IMR-90 (cell line): Measurements from ENCODE around the gene CYP2A13. TPM values are rescaled to one million over a fixed set of nuclear protein-coding genes. Genes with fewer than 3 reads are reported as not detected.

ENCODE experiments used
- ATAC-seq: fragments of 200-7000 bp; cut with Tn5 transposase; 2 replicates; pipeline ENCODE4 v1.9.1; 2020; ENCODE audit warnings: low read depth, mild to moderate bottlenecking, moderate library complexity
- BruUV-seq: library from RNA; stranded (reverse); fragments of 400-500 nt; replicated peaks from 2 replicates; lab custom pipeline; 2021; lab: Mats Ljungman, UMichigan
- CTCF ChIA-PET: fragments of 300-600 bp; formaldehyde crosslinking; extraction: SDS; loops from one replicate; lab custom pipeline; 2021; ENCODE audit warnings: antibody characterized with exemption; lab: Yijun Ruan, JAX
- POLR2A ChIA-PET: fragments of 300-600 bp; sonication (Branson Sonifier 250); formaldehyde crosslinking; loops from one replicate; lab custom pipeline; 2022; ENCODE audit warnings: antibody characterized with exemption; ENCODE audit not compliant: unreplicated experiment; lab: Charles Lee
- DNase-seq: peaks from one replicate; pipeline ENCODE4 v3.0.0; 2013
- H2AFZ ChIP-seq: replicated peaks from 2 replicates; pipeline ENCODE3; 2013; ENCODE audit warnings: low read length, mild to moderate bottlenecking; ENCODE audit not compliant: poor library complexity
- H2AK5ac ChIP-seq: 2 replicates; pipeline ENCODE4 v1.6.1; 2013; ENCODE audit warnings: low read depth, low read length, inconsistent platforms
- H2AK9ac ChIP-seq: replicated peaks from 2 replicates; pipeline ENCODE3; 2013; ENCODE audit warnings: mild to moderate bottlenecking, low read depth, low read length, moderate library complexity; ENCODE audit not compliant: poor library complexity
- H2BK120ac ChIP-seq: 2 replicates; pipeline ENCODE4 v1.6.1; 2013; ENCODE audit warnings: low read depth, low read length, inconsistent platforms
- H2BK15ac ChIP-seq: 3 replicates; pipeline ENCODE4 v1.6.1; 2013; ENCODE audit warnings: low read depth, low read length, inconsistent platforms
- H2BK20ac ChIP-seq: 2 replicates; pipeline ENCODE4 v1.6.1; 2013; ENCODE audit warnings: low read depth, mild to moderate bottlenecking, inconsistent platforms, low read length, moderate library complexity
- H2BK5ac ChIP-seq: 2 replicates; pipeline ENCODE4 v1.6.1; 2013; ENCODE audit warnings: mild to moderate bottlenecking, low read depth, low read length, inconsistent platforms; ENCODE audit not compliant: poor library complexity, severe bottlenecking
- H3K14ac ChIP-seq: replicated peaks from 2 replicates; pipeline ENCODE4 v1.6.1; 2013; ENCODE audit warnings: low read depth, low read length, inconsistent platforms
- H3K18ac ChIP-seq: 2 replicates; pipeline ENCODE4 v1.6.1; 2013; ENCODE audit warnings: low read depth, low read length, control low read depth
- H3K23ac ChIP-seq: 2 replicates; pipeline ENCODE4 v1.6.1; 2013; ENCODE audit warnings: low read depth, low read length, inconsistent platforms
- H3K27ac ChIP-seq: 2 replicates; pipeline ENCODE4 v1.5.1; 2013; ENCODE audit warnings: mild to moderate bottlenecking, control low read depth, low read length; ENCODE audit not compliant: insufficient read depth
- H3K27me3 ChIP-seq: 2 replicates; pipeline ENCODE4 v1.6.1; 2013; ENCODE audit warnings: low read length; ENCODE audit not compliant: control insufficient read depth, insufficient read depth
- H3K36me3 ChIP-seq: 2 replicates; pipeline ENCODE4 v1.6.1; 2013; ENCODE audit warnings: low read length, mixed read lengths; ENCODE audit not compliant: control insufficient read depth, insufficient read depth
- H3K4ac ChIP-seq: 2 replicates; pipeline ENCODE4 v1.6.1; 2013; ENCODE audit warnings: low read depth, low read length, inconsistent platforms
- H3K4me1 ChIP-seq: 2 replicates; pipeline ENCODE4 v1.6.1; 2013; ENCODE audit warnings: low read length, mixed read lengths; ENCODE audit not compliant: control insufficient read depth, insufficient read depth
- H3K4me2 ChIP-seq: 2 replicates; pipeline ENCODE4 v1.6.1; 2013; ENCODE audit warnings: low read depth, mild to moderate bottlenecking, control low read depth, low read length, moderate library complexity
- H3K4me3 ChIP-seq: 2 replicates; pipeline ENCODE4 v1.5.1; 2013; ENCODE audit warnings: low read depth, mild to moderate bottlenecking, control low read depth, low read length, moderate library complexity; ENCODE audit not compliant: insufficient read depth
- H3K56ac ChIP-seq: 2 replicates; pipeline ENCODE4 v1.6.1; 2013; ENCODE audit warnings: low read length, inconsistent platforms; ENCODE audit not compliant: insufficient read depth; ENCODE audit errors: extremely low read depth
- H3K79me1 ChIP-seq, 2 experiments: 2 replicates each; pipeline ENCODE4 v1.6.1; 2013; ENCODE audit warnings: low read length in 2 of 2, inconsistent platforms in 1 of 2, low read depth in 1 of 2
- H3K9ac ChIP-seq: 2 replicates; pipeline ENCODE4 v1.6.1; 2013; ENCODE audit warnings: low read depth, low read length, control low read depth
- H3K9me1 ChIP-seq: 2 replicates; pipeline ENCODE4 v1.6.1; 2013; ENCODE audit warnings: low read length, inconsistent platforms; ENCODE audit not compliant: insufficient read depth
- H3K9me3 ChIP-seq: 2 replicates; pipeline ENCODE4 v1.6.1; 2013; ENCODE audit warnings: low read length; ENCODE audit not compliant: control insufficient read depth, insufficient read depth
- H4K20me1 ChIP-seq: 2 replicates; pipeline ENCODE4 v1.6.1; 2013; ENCODE audit warnings: low read length, inconsistent platforms; ENCODE audit not compliant: insufficient read depth
- H4K5ac ChIP-seq: 2 replicates; pipeline ENCODE4 v1.6.1; 2013; ENCODE audit warnings: mild to moderate bottlenecking, low read depth, low read length, control low read depth
- H4K8ac ChIP-seq, 2 experiments: 2 replicates each; pipeline ENCODE4 v1.6.1; 2013; ENCODE audit warnings: low read depth in 2 of 2, low read length in 2 of 2, control low read depth in 1 of 2, inconsistent platforms in 1 of 2
- H4K91ac ChIP-seq: 2 replicates; pipeline ENCODE4 v1.6.1; 2013; ENCODE audit warnings: low read depth, low read length, inconsistent platforms; ENCODE audit not compliant: insufficient read depth
- CEBPB ChIP-seq: IDR thresholded peaks from 2 replicates; pipeline ENCODE4 v1.6.1; 2012; ENCODE audit warnings: low read depth, low read length, improper control_type of control experiment
- CHD1 ChIP-seq: IDR thresholded peaks from 2 replicates; pipeline ENCODE4 v1.6.1; 2012; ENCODE audit warnings: low read depth, low read length, improper control_type of control experiment
- FOS ChIP-seq: fragments of 150-350 bp; IDR thresholded peaks from 2 replicates; pipeline ENCODE4 v1.6.1; 2016; ENCODE audit warnings: low read depth, low read length
- MAFK ChIP-seq: IDR thresholded peaks from 2 replicates; pipeline ENCODE4 v1.6.1; 2012; ENCODE audit warnings: low read depth, low read length, improper control_type of control experiment
- MAZ ChIP-seq: IDR thresholded peaks from 2 replicates; pipeline ENCODE4 v1.6.1; 2012; ENCODE audit warnings: low read depth, mild to moderate bottlenecking, low read length, improper control_type of control experiment, moderate library complexity, borderline replicate concordance
- MXI1 ChIP-seq: IDR thresholded peaks from 2 replicates; pipeline ENCODE4 v1.6.1; 2012; ENCODE audit warnings: low read depth, mild to moderate bottlenecking, low read length, moderate library complexity, borderline replicate concordance
- NFE2L2 ChIP-seq: fragments of 150-350 bp; IDR thresholded peaks from 2 replicates; pipeline ENCODE4 v1.6.1; 2016; ENCODE audit warnings: low read depth, mild to moderate bottlenecking, low read length
- POLR2A ChIP-seq: IDR thresholded peaks from 2 replicates; pipeline ENCODE4 v1.6.1; 2012; ENCODE audit warnings: mild to moderate bottlenecking, low read depth, low read length
- RAD21 ChIP-seq: IDR thresholded peaks from 2 replicates; pipeline ENCODE4 v1.6.1; 2012; ENCODE audit warnings: low read length, improper control_type of control experiment
- RCOR1 ChIP-seq: IDR thresholded peaks from 2 replicates; pipeline ENCODE4 v1.6.1; 2012; ENCODE audit warnings: mild to moderate bottlenecking, low read length, improper control_type of control experiment; ENCODE audit not compliant: insufficient replicate concordance
- RFX5 ChIP-seq: IDR thresholded peaks from 2 replicates; pipeline ENCODE4 v1.8.0; 2012; ENCODE audit warnings: low read depth, mild to moderate bottlenecking, low read length, moderate library complexity
- SMC3 ChIP-seq: fragments of 150-350 bp; IDR thresholded peaks from 2 replicates; pipeline ENCODE4 v1.6.1; 2016; ENCODE audit warnings: low read depth, mild to moderate bottlenecking, antibody characterized with exemption, low read length, moderate library complexity
- WGBS, 2 experiments: methylation state at CpG; one replicate each; pipeline versions ENCODE4 v1.1.5 to v1.1.7; 2013; ENCODE audit warnings: missing lambda C conversion rate in 2 of 2; ENCODE audit not compliant: insufficient read length in 1 of 2; ENCODE audit errors: extremely low coverage in 2 of 2; 5-methylcytosine and 5-hydroxymethylcytosine counted together
- dilution Hi-C: fragments of 300-500 bp; cut with HindIII; formaldehyde crosslinking; loops from one replicate; pipeline ENCODE4 v1.14.3; 2018; ENCODE audit warnings: low sequenced_read_pairs; ENCODE audit not compliant: unreplicated experiment
- in situ Hi-C: fragments of 300-500 bp; cut with MboI; formaldehyde crosslinking; loops from 3 replicates; pipeline ENCODE4 v1.14.3; 2019; ENCODE audit warnings: low sequenced_read_pairs, inconsistent platforms, mixed read lengths
- intact Hi-C: fragments of 100-400 bp; cut with micrococcal nuclease; formaldehyde crosslinking; loops from 2 replicates; pipeline ENCODE4 v1.10.0; 2022
- polyA plus RNA-seq, 3 experiments: library from polyadenylated mRNA; depleted of rRNA; stranded (reverse); fragments of >200 nt; gene quantifications; 2 replicates each; pipeline ENCODE4 v1.2.3, GENCODE V29; 2012; ENCODE audit warnings: low replicate concordance in 1 of 3
- total RNA-seq: library from RNA; depleted of rRNA; stranded (reverse); fragments of >200 nt; gene quantifications from 2 replicates; pipeline ENCODE4 v1.2.3, GENCODE V29; 2012
- TF ChIP-seq, protein P1 (sequence below): fragments of 150-350 bp; IDR thresholded peaks from 2 replicates; pipeline ENCODE4 v1.6.1; 2017; ENCODE audit warnings: mild to moderate bottlenecking, antibody characterized with exemption, low read length, low read depth
- TF ChIP-seq, protein P2 (sequence below): conservative IDR thresholded peaks from 2 replicates; pipeline ENCODE4 v1.5.1; 2012; ENCODE audit warnings: mild to moderate bottlenecking, low read depth, low read length, improper control_type of control experiment
- TF ChIP-seq, protein P3 (sequence below): fragments of 150-350 bp; IDR thresholded peaks from 2 replicates; pipeline ENCODE4 v1.6.1; 2016; ENCODE audit warnings: low read depth, mild to moderate bottlenecking, low read length, moderate library complexity, borderline replicate concordance

Gene CYP2A13
- total and polyA plus RNA-seq, 2 of the 4 experiments (the other 2 are of a cell fraction), result not detected

DNA sequence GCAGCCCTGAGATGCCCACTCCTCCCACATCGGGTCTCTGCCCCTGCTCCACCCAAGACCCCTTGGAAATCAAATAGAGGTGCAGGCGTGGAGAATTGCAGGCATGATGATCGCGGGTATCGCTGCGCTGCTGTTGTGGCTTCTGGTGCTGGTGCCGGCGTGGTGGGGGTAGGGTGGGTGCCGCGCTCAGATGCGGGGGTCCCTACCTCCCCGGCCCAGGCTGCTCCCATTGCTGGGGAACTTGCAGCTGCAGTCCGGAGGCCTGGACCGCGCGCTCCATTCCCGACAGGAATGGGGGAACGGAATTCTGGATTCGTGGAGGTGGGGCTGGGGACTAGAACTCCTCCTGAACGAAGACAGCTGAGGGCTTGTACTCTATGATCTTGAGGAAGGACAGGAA, 46.4 kb downstream of the CYP2A13 start:
- Histone ChIP-seq H4K91ac (no peak overlapping the region), H4K8ac (no peak overlapping the region), H3K27ac (no peak overlapping the region), H3K4me1 (no peaks in the 10 kb centered on the region), H2AK5ac (no peak overlapping the region), H2BK5ac (no peak overlapping the region), H3K9ac (no peak overlapping the region), H2BK20ac (no peak overlapping the region), H3K79me1 (no peaks in the 10 kb centered on the region), H3K36me3 (no peaks in the 10 kb centered on the region), H3K23ac (no peak overlapping the region), H3K4me2 (no peak overlapping the region), H2BK120ac (no peak overlapping the region), H2AK9ac (no peak overlapping the region), H3K4ac (no peak overlapping the region), H3K14ac (no peak overlapping the region), H4K5ac (no peak overlapping the region), H2AFZ (no peak overlapping the region), H3K18ac (no peak overlapping the region), H2BK15ac (no peak overlapping the region), H3K9me1 (no peaks in the 10 kb centered on the region), H3K56ac (no peak overlapping the region), H4K20me1 (no peaks in the 10 kb centered on the region), H3K9me3 (no peaks in the 10 kb centered on the region), H3K4me3 (no peak overlapping the region), H3K27me3 (peaks cover 21% of the 10 kb centered on the region)
- WGBS, 2 experiments, result 80% methylated on average over 1 of the region's 20 CpGs; no CpG with 5 or more reads in 1 of the 2 experiments
- dilution Hi-C loops (no loop called here), intact Hi-C loops (no loop called here), in situ Hi-C loops (no loop called here)
- ChIA-PET POLR2A (no interaction called here), CTCF (no interaction called here)
- TF ChIP-seq, protein P1, sequence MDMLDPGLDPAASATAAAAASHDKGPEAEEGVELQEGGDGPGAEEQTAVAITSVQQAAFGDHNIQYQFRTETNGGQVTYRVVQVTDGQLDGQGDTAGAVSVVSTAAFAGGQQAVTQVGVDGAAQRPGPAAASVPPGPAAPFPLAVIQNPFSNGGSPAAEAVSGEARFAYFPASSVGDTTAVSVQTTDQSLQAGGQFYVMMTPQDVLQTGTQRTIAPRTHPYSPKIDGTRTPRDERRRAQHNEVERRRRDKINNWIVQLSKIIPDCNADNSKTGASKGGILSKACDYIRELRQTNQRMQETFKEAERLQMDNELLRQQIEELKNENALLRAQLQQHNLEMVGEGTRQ, result no peak
- no peak for TF ChIP-seq MAZ
- TF ChIP-seq CHD1, result no peak
- no peak for TF ChIP-seq SMC3
- no peak for TF ChIP-seq RCOR1
- TF ChIP-seq FOS, result no peak
- TF ChIP-seq MXI1, result no peak
- TF ChIP-seq NFE2L2, result no peak
- TF ChIP-seq POLR2A, result no peak
- TF ChIP-seq, protein P2, sequence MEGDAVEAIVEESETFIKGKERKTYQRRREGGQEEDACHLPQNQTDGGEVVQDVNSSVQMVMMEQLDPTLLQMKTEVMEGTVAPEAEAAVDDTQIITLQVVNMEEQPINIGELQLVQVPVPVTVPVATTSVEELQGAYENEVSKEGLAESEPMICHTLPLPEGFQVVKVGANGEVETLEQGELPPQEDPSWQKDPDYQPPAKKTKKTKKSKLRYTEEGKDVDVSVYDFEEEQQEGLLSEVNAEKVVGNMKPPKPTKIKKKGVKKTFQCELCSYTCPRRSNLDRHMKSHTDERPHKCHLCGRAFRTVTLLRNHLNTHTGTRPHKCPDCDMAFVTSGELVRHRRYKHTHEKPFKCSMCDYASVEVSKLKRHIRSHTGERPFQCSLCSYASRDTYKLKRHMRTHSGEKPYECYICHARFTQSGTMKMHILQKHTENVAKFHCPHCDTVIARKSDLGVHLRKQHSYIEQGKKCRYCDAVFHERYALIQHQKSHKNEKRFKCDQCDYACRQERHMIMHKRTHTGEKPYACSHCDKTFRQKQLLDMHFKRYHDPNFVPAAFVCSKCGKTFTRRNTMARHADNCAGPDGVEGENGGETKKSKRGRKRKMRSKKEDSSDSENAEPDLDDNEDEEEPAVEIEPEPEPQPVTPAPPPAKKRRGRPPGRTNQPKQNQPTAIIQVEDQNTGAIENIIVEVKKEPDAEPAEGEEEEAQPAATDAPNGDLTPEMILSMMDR, result no peak
- no peak for TF ChIP-seq RFX5
- TF ChIP-seq MAFK, result no peak
- TF ChIP-seq, protein P3, sequence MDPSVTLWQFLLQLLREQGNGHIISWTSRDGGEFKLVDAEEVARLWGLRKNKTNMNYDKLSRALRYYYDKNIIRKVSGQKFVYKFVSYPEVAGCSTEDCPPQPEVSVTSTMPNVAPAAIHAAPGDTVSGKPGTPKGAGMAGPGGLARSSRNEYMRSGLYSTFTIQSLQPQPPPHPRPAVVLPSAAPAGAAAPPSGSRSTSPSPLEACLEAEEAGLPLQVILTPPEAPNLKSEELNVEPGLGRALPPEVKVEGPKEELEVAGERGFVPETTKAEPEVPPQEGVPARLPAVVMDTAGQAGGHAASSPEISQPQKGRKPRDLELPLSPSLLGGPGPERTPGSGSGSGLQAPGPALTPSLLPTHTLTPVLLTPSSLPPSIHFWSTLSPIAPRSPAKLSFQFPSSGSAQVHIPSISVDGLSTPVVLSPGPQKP, result no peak
- no peak for TF ChIP-seq CEBPB
- TF ChIP-seq RAD21, result no peak
- ATAC-seq, result no peak
- no peak for DNase-seq
- no TSS peak for BruUV-seq
